GM21576 (cell line): ENCODE measurements around the gene COX7A2L.
"Not testable (repeated sequence)": the region's sequence is repeated elsewhere in the genome, so short reads cannot be mapped to it uniquely, and the experiment has no call there.

Experiments used
- ATAC-seq: cut with Tn5 transposase; IDR thresholded peaks from one replicate; pipeline ENCODE4 v1.9.1; 2021; ENCODE audit warnings: mild to moderate bottlenecking, moderate library complexity; ENCODE audit not compliant: unreplicated experiment

Gene COX7A2L

GRCh38 chr2:42368817-42369531 lies 8.0 kb upstream of the COX7A2L start:
- no peak for ATAC-seq

- ATAC-seq = no peak
Observed at GRCh38 chr2:42367835-42368234, 6.8 kb upstream of the COX7A2L start.

- ATAC-seq = no peak
Observed at GRCh38 chr2:42366411-42366810, 5.4 kb upstream of the COX7A2L start.

- no peak for ATAC-seq
Observed at GRCh38 chr2:42364658-42365057, 3.6 kb upstream of the COX7A2L start.

GRCh38 chr2:42363413-42363812 lies 2.4 kb upstream of the COX7A2L start:
- ATAC-seq = no peak

- no peak for ATAC-seq
Observed at GRCh38 chr2:42361728-42362283, 789 bp upstream of the COX7A2L start.

- ATAC-seq = no peak
Observed at GRCh38 chr2:42360493-42360889, 526 bp downstream of the COX7A2L start.

GRCh38 chr2:42359965-42360483 lies 993 bp downstream of the COX7A2L start:
- ATAC-seq = no peak

- no peak for ATAC-seq
Observed at GRCh38 chr2:42359304-42359964, 1.6 kb downstream of the COX7A2L start.

GRCh38 chr2:42353792-42354429 lies 7.1 kb downstream of the COX7A2L start:
- ATAC-seq = no peak

GRCh38 chr2:42351864-42352263 lies 9.2 kb downstream of the COX7A2L start:
- no peak for ATAC-seq

- no peak for ATAC-seq
Observed at GRCh38 chr2:42350434-42351063, 10.5 kb downstream of the COX7A2L start.

- no peak for ATAC-seq
Observed at GRCh38 chr2:42348113-42348805, 12.8 kb downstream of the COX7A2L start.

- ATAC-seq = not testable (repeated sequence)
Observed at GRCh38 chr2:42347518-42347917, 13.5 kb downstream of the COX7A2L start.

- not testable (repeated sequence) for ATAC-seq
Observed at GRCh38 chr2:42346856-42347255, 14.2 kb downstream of the COX7A2L start.

GRCh38 chr2:42345986-42346385 lies 15.0 kb downstream of the COX7A2L start:
- ATAC-seq = no peak

- ATAC-seq = no peak
Observed at GRCh38 chr2:42342795-42343241, 18.2 kb downstream of the COX7A2L start.

- ATAC-seq = no peak
Observed at GRCh38 chr2:42342061-42342794, 18.8 kb downstream of the COX7A2L start.

GRCh38 chr2:42340938-42341636 lies 19.9 kb downstream of the COX7A2L start:
- no peak for ATAC-seq
